DMS79 treated with DMSO at 0.1 percent for 48 hours (cell line): Measurements from ENCODE around the gene MINK1.
A peak's percentile ranks its signal among the peaks of the same experiment; 100 is the strongest.

Experiments
- DNase-seq: peaks from one replicate; lab custom pipeline; 2025; lab: John Stamatoyannopoulos, UW

Gene MINK1

GRCh38 chr17:4933646-4934045 is 100.5 kb downstream of the MINK1 start:
- no peak for DNase-seq

GRCh38 chr17:4934173-4934979 is 101.2 kb downstream of the MINK1 start:
- DNase-seq: peak; percentile 67

- DNase-seq: no peak
These were observed 102.5 kb downstream of the MINK1 start for GRCh38 chr17:4935650-4936049.

GRCh38 chr17:4936436-4936835 is 103.3 kb downstream of the MINK1 start:
- DNase-seq: no peak

- DNase-seq: no peak
These were observed 104.4 kb downstream of the MINK1 start for GRCh38 chr17:4937553-4937952.

- no peak for DNase-seq
These were observed 104.9 kb downstream of the MINK1 start for GRCh38 chr17:4938069-4938491.

GRCh38 chr17:4938688-4939545 is 105.8 kb downstream of the MINK1 start:
- peak; percentile 7 for DNase-seq

- no peak for DNase-seq
These were observed 106.3 kb downstream of the MINK1 start for GRCh38 chr17:4939546-4939795.

- DNase-seq: peak; percentile 98
These were observed 106.8 kb downstream of the MINK1 start, which contains the start of the genes RNF167 and SLC25A11 for GRCh38 chr17:4939796-4940554. TSS of gene RNF167 (plus strand) at chr17:4940268. CDS start at chr17:4940910, 642 bp downstream. TSS of gene SLC25A11 (minus strand) at chr17:4940046. CDS start at chr17:4939910, 136 bp downstream.

- no peak for DNase-seq
These were observed 107.6 kb downstream of the MINK1 start for GRCh38 chr17:4940555-4941318.

- DNase-seq: no peak
These were observed 108.1 kb downstream of the MINK1 start for GRCh38 chr17:4941319-4941610.

- DNase-seq: no peak
These were observed 109.8 kb downstream of the MINK1 start for GRCh38 chr17:4942760-4943508.

- no peak for DNase-seq
These were observed 111.0 kb downstream of the MINK1 start for GRCh38 chr17:4944163-4944553.

GRCh38 chr17:4944554-4945175 is 111.5 kb downstream of the MINK1 start:
- no peak for DNase-seq

- DNase-seq: no peak
These were observed 112.2 kb downstream of the MINK1 start for GRCh38 chr17:4945176-4945943.

- no peak for DNase-seq
These were observed 112.8 kb downstream of the MINK1 start for GRCh38 chr17:4945944-4946280.

GRCh38 chr17:4946312-4946976 is 113.3 kb downstream of the MINK1 start:
- DNase-seq: no peak

GRCh38 chr17:4947010-4947410 is 113.9 kb downstream of the MINK1 start:
- no peak for DNase-seq
